ENCODE data around the gene ASPG. TPM values are rescaled to one million over a fixed set of nuclear protein-coding genes. Genes with fewer than 3 reads are reported as not detected.
A peak's percentile ranks its signal among the peaks of the same experiment; 100 is the strongest.

Gene ASPG
- total RNA-seq, 6 donors from 2014 or later: 5.2 to 14.7 (median 12.5) TPM; not detected in 1

DNA sequence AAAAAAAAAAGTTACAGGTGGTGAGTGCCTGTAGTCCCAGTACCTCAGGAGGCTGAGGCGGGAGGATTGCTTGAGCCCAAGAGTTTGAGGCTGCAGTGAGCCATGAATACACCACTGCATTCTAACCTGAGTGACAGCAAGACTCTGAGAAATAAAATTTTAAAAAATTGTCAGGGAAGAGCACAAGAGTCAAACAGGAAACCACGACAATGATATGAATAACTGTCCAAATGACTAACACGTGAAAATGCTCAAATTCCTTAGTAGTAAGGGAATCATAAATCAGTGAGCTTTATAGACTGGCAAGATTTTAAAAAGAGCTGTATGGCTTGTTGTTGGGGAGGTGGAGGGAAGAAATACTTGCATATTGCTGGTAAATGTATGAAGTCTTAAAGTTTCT lies 12.9 kb upstream of the ASPG start:
- Histone ChIP-seq H3K27me3 (no peaks in the 10 kb centered on the region), H3K36me3 (no peaks in the 10 kb centered on the region), H3K4me1 (no peaks in the 10 kb centered on the region), H3K9me3 (peaks cover 0 to 8% (median 0%) of the 10 kb centered on the region in 4 donors), H3K27ac (no peak overlapping the region), H3K4me3 (no peak overlapping the region)
- TF ChIP-seq POLR2A (IDR thresholded peaks at IDR 0.05) (no peak), POLR2AphosphoS5 (IDR thresholded peaks at IDR 0.05) (no peak), EP300 (IDR thresholded peaks at IDR 0.05) (no peak)
- TF ChIP-seq, protein P1, sequence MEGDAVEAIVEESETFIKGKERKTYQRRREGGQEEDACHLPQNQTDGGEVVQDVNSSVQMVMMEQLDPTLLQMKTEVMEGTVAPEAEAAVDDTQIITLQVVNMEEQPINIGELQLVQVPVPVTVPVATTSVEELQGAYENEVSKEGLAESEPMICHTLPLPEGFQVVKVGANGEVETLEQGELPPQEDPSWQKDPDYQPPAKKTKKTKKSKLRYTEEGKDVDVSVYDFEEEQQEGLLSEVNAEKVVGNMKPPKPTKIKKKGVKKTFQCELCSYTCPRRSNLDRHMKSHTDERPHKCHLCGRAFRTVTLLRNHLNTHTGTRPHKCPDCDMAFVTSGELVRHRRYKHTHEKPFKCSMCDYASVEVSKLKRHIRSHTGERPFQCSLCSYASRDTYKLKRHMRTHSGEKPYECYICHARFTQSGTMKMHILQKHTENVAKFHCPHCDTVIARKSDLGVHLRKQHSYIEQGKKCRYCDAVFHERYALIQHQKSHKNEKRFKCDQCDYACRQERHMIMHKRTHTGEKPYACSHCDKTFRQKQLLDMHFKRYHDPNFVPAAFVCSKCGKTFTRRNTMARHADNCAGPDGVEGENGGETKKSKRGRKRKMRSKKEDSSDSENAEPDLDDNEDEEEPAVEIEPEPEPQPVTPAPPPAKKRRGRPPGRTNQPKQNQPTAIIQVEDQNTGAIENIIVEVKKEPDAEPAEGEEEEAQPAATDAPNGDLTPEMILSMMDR (IDR thresholded peaks at IDR 0.05): no peak
- 68 to 73% methylated on average over 3 of the region's 3 CpGs for WGBS, 2 donors
- ATAC-seq (ENCODE audit: low FRiP score in 2 of 2) (no peak), DNase-seq (no peak)

DNA sequence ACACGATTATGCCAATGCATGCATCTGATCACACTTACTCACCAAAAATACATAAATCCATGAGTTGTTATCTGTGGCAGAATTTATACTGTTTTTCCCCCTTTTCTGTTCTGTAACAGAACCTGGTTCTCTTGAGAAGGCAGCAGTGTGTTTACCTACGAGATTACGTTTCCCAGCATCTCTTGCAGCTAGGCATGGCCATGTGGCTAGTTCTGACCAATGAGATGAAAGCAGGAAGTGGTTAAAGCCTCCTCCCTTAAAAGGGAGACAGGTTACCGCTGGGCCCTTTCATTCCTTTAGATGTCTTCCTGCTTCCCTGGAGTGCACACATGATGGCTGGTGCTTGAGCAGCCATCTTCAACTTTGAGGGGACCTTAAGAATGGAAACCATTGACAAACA lies 11.7 kb upstream of the ASPG start:
- Histone ChIP-seq H3K36me3 (no peaks in the 10 kb centered on the region), H3K4me3 (no peak overlapping the region), H3K4me1 (peaks cover 0 to 2% (median 0%) of the 10 kb centered on the region in 4 donors), H3K27ac (no peak overlapping the region), H3K9me3 (peaks cover 0 to 8% (median 0%) of the 10 kb centered on the region in 4 donors), H3K27me3 (no peaks in the 10 kb centered on the region)
- no peak for ATAC-seq (ENCODE audit: low FRiP score in 2 of 2)
- DNase-seq: no peak
- TF ChIP-seq POLR2AphosphoS5 (IDR thresholded peaks at IDR 0.05) (no peak), EP300 (IDR thresholded peaks at IDR 0.05) (no peak), POLR2A (IDR thresholded peaks at IDR 0.05) (no peak)
- TF ChIP-seq, protein P1 (IDR thresholded peaks at IDR 0.05): no peak
- 63 to 68% methylated on average over 4 of the region's 4 CpGs for WGBS, 2 donors

DNA sequence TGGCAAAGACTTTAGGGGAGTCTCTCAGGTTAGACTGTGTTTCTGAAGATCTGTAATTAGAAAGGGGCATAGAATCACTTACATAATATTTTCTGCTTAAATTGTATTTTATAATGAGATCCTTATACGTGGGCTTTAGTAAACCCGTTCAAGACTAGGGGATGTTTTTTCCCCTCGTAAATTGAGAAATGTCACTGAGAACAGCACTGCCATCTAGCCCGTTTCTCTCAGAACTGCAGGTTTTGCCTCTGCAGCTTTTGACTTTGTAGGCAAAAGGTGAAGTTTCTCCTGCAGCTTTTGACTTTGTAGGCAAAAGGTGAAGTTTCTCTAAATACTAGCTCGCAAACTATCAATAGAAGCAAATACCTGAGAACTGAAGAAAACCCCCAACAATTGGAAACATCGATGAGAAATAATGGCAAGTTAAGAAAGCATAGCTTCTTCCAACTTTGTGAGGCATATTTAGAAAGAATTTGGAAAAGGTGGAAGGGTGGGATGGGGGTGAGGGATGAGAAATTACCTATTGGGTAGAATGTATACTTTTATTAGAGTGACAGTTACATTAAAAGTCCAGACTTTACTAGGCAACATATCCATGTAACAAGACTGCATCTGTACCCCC lies 9.9 kb upstream of the ASPG start:
- Histone ChIP-seq H3K4me1 (peaks cover 0 to 2% (median 0%) of the 10 kb centered on the region in 4 donors), H3K4me3 (no peak overlapping the region), H3K9me3 (peaks cover 0 to 8% (median 0%) of the 10 kb centered on the region in 4 donors), H3K36me3 (no peaks in the 10 kb centered on the region), H3K27ac (no peak overlapping the region), H3K27me3 (no peaks in the 10 kb centered on the region)
- TF ChIP-seq EP300 (IDR thresholded peaks at IDR 0.05) (no peak), POLR2A (IDR thresholded peaks at IDR 0.05) (no peak), POLR2AphosphoS5 (IDR thresholded peaks at IDR 0.05) (no peak)
- TF ChIP-seq, protein P1 (IDR thresholded peaks at IDR 0.05): no peak
- no peak for ATAC-seq (ENCODE audit: low FRiP score in 2 of 2)
- DNase-seq: no peak
- WGBS, 2 donors: 29 to 41% methylated on average over 6 of the region's 6 CpGs

DNA sequence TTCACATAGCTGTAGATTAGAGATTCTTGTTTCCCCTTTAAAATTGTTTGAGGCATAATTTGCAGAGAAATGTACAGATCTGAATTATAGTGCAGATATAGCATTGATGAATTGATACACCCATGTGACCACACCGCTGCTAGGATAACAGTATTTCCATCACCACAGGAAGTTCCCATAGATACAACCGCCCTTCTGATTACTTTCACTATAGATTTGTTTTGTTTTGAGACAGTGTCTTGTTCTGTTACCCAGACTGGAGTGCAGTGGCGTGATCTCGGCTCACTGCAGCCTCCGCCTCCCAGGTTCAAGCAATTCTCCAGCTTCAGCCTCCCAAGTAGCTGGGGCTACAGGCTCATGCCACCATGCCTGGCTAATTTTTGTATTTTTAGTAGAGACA lies 8.8 kb upstream of the ASPG start:
- Histone ChIP-seq H3K9me3 (peaks cover 0 to 8% (median 0%) of the 10 kb centered on the region in 4 donors), H3K27ac (no peak overlapping the region), H3K4me3 (no peak overlapping the region), H3K4me1 (peaks cover 0 to 2% (median 0%) of the 10 kb centered on the region in 4 donors), H3K27me3 (no peaks in the 10 kb centered on the region), H3K36me3 (no peaks in the 10 kb centered on the region)
- TF ChIP-seq POLR2A (IDR thresholded peaks at IDR 0.05) (no peak), POLR2AphosphoS5 (IDR thresholded peaks at IDR 0.05) (no peak), EP300 (IDR thresholded peaks at IDR 0.05) (no peak)
- TF ChIP-seq, protein P1 (IDR thresholded peaks at IDR 0.05): no peak
- WGBS, 2 donors: 47 to 58% methylated on average over 5 of the region's 5 CpGs
- DNase-seq (no peak), ATAC-seq (ENCODE audit: low FRiP score in 2 of 2) (no peak)

DNA sequence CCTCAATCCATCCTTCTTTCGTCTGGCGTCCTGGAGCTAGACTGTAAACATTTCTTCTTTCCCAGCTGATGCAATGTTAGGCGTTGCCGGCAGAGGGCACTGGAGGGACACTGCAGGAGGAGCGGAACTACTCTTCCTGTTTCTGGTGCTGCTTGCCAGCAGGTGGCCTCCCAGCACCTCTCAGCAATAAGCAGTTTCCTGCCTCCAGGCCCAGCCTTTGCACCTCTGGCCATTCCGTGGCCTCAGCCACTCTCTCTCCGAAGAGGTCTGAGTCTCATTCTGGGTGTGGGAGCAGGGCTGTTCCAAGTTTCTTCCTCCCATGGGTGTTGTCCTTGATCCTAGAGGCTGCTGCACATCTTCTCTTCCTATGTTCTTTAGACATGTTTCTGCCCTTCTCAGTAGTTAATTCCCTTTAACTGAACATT lies 7.5 kb upstream of the ASPG start:
- ATAC-seq (ENCODE audit: low FRiP score in 2 of 2) (peak; percentile 92 to 93), DNase-seq (peak in 1 of 2 donors; percentile 87)
- H3K27me3 ChIP-seq: no peaks in the 10 kb centered on the region
- H3K36me3 ChIP-seq: no peaks in the 10 kb centered on the region
- H3K27ac ChIP-seq: no peak overlapping the region
- peaks cover 0 to 8% (median 0%) of the 10 kb centered on the region in 4 donors for H3K9me3 ChIP-seq
- 0 to 2% methylated on average over 7 of the region's 7 CpGs for WGBS, 2 donors
- peaks cover 0 to 5% (median 1%) of the 10 kb centered on the region in 4 donors for H3K4me1 ChIP-seq
- no peak overlapping the region for H3K4me3 ChIP-seq
- TF ChIP-seq, protein P1 (IDR thresholded peaks at IDR 0.05): peak; percentile 94 to 99 (median 98)
- TF ChIP-seq EP300 (IDR thresholded peaks at IDR 0.05): no peak

Data from upper lobe of left lung (tissue), 6 donors.